DOHH2 (cell line): Measurements from ENCODE around the gene SMAP2.

Experiments used
- EZH2phosphoT487 ChIP-seq: fragments of 200-600 bp; sonication (generic); IDR thresholded peaks from 2 replicates; pipeline ENCODE4 v1.6.1; 2017; ENCODE audit warnings: borderline replicate concordance, mild to moderate bottlenecking, antibody characterized with exemption, low read length, moderate library complexity, mixed read lengths
- TF ChIP-seq, protein P1 (sequence below): fragments of 200-600 bp; sonication (generic); IDR thresholded peaks from one replicate; pipeline ENCODE4 v1.5.1; 2014; ENCODE audit warnings: antibody characterized with exemption, mild to moderate bottlenecking, low read depth, low read length; ENCODE audit not compliant: poor library complexity, severe bottlenecking

DNA sequence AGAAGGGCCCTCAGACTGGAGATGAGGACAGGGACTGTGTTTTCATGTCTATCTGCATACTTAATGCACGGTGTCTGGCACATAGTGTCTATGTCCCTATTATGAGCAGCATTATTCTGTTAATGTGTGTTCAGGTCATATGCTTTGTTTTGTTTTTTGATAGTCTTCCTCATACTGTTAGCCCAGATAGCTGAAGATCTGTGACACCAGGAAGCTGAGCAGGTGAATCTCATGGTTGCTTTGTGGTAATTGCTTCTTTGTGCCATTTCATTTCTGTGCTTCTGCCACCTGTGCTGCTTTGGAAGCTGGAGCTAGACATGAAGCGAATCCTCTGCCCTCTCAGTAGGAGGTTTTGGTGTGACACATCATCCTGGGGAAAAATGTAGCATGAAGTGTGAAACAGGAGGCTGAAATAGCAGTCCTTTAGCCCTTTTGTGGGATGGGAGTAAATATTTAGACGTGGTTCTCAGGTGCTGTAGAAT is 15.8 kb downstream of the SMAP2 start:
- TF ChIP-seq, protein P1, sequence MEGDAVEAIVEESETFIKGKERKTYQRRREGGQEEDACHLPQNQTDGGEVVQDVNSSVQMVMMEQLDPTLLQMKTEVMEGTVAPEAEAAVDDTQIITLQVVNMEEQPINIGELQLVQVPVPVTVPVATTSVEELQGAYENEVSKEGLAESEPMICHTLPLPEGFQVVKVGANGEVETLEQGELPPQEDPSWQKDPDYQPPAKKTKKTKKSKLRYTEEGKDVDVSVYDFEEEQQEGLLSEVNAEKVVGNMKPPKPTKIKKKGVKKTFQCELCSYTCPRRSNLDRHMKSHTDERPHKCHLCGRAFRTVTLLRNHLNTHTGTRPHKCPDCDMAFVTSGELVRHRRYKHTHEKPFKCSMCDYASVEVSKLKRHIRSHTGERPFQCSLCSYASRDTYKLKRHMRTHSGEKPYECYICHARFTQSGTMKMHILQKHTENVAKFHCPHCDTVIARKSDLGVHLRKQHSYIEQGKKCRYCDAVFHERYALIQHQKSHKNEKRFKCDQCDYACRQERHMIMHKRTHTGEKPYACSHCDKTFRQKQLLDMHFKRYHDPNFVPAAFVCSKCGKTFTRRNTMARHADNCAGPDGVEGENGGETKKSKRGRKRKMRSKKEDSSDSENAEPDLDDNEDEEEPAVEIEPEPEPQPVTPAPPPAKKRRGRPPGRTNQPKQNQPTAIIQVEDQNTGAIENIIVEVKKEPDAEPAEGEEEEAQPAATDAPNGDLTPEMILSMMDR, result no peak
- no peak for TF ChIP-seq EZH2phosphoT487
